Measurements from ENCODE around the gene ZNF205.
A peak's percentile ranks its signal among the peaks of the same experiment; 100 is the strongest.

Gene ZNF205

DNA sequence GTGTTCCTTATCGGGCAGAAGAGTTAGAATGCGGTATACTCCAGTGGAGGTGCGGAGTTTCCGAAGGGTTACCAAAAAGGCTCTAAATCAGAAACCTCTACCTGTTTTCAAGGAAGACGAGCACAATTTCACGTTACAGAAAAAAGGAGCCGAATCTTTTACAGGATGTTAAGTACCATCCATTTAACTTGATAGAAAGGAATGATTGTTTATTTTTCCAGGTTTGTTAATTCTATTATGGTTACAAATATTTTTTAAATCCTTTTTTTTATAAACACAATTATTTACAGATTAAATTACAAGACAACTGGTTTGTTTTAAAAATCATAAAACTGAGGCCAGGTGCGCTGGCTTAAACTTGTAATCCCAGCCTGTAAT lies 40.6 kb downstream of the ZNF205 start:
- Histone ChIP-seq H3K27me3 (ENCODE audit: insufficient read depth, low read length) (peaks cover 22% of the 10 kb centered on the region), H3K4me3 (ENCODE audit: low read length) (peak overlapping the region; percentile 73; the same call in 1 of the 2 replicates), H3K9ac (ENCODE audit: low read depth, low read length) (no peak overlapping the region), H3K36me3 (ENCODE audit: insufficient read depth, low read length) (no peaks in the 10 kb centered on the region), H3K4me1 (ENCODE audit: insufficient read depth, low read length) (no peaks in the 10 kb centered on the region), H3K27ac (ENCODE audit: low read depth, low read length) (no peak overlapping the region), H3K9me3 (ENCODE audit: insufficient read depth, low read depth, low read length) (no peaks in the 10 kb centered on the region)
- WGBS = 12% methylated on average over 7 of the region's 8 CpGs

- WGBS = 89% methylated on average over 2 of the region's 2 CpGs
- no peaks in the 10 kb centered on the region for H3K36me3 ChIP-seq (ENCODE audit: insufficient read depth, low read length)
Observed at GRCh38 chr16:3155181-3155580, 42.8 kb downstream of the ZNF205 start.

DNA sequence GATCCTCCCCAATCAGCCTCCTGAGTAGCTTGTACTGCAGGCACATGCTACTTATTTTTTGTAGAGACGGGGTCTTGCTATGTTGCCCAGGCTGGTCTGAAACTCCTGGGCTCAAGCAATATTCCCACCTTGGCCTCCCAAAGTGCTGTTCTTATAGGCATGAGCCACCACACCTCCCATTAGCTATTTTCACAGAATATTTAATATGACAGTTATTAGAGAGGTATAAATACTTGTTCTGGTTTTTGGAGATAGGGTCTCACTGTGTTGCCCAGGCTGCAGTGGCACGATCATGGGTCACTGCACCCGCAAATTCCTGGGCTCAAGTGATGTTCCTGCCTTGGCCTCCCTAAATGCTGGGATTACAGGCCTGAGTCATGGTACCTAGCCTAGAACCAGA lies 43.6 kb downstream of the ZNF205 start:
- H3K36me3 ChIP-seq (ENCODE audit: insufficient read depth, low read length) = no peaks in the 10 kb centered on the region
- no peaks in the 10 kb centered on the region for H3K9me3 ChIP-seq (ENCODE audit: insufficient read depth, low read depth, low read length)
- no peak overlapping the region for H3K4me3 ChIP-seq (ENCODE audit: low read length)
- H3K27ac ChIP-seq (ENCODE audit: low read depth, low read length) = no peak overlapping the region
- peaks cover 10% of the 10 kb centered on the region for H3K27me3 ChIP-seq (ENCODE audit: insufficient read depth, low read length)
- no peaks in the 10 kb centered on the region for H3K4me1 ChIP-seq (ENCODE audit: insufficient read depth, low read length)
- 95% methylated on average over 3 of the region's 3 CpGs for WGBS
- no peak overlapping the region for H3K9ac ChIP-seq (ENCODE audit: low read depth, low read length)

More at GRCh38 chr16:3155181-3155580, 42.8 kb downstream of the ZNF205 start:
- no peaks in the 10 kb centered on the region for H3K4me1 ChIP-seq (ENCODE audit: insufficient read depth, low read length)
- H3K27ac ChIP-seq (ENCODE audit: low read depth, low read length) = no peak overlapping the region
- peaks cover 10% of the 10 kb centered on the region for H3K27me3 ChIP-seq (ENCODE audit: insufficient read depth, low read length)
- H3K9ac ChIP-seq (ENCODE audit: low read depth, low read length) = no peak overlapping the region
- no peak overlapping the region for H3K4me3 ChIP-seq (ENCODE audit: low read length)
- H3K9me3 ChIP-seq (ENCODE audit: insufficient read depth, low read depth, low read length) = no peaks in the 10 kb centered on the region

- no peak overlapping the region for H3K9ac ChIP-seq (ENCODE audit: low read depth, low read length)
- H3K4me3 ChIP-seq (ENCODE audit: low read length) = peak overlapping the region; percentile 87
- H3K27me3 ChIP-seq (ENCODE audit: insufficient read depth, low read length) = peaks cover 10% of the 10 kb centered on the region
- no peaks in the 10 kb centered on the region for H3K4me1 ChIP-seq (ENCODE audit: insufficient read depth, low read length)
- WGBS = 1% methylated on average over 58 of the region's 59 CpGs
- no peaks in the 10 kb centered on the region for H3K36me3 ChIP-seq (ENCODE audit: insufficient read depth, low read length)
- H3K9me3 ChIP-seq (ENCODE audit: insufficient read depth, low read depth, low read length) = no peaks in the 10 kb centered on the region
- no peak overlapping the region for H3K27ac ChIP-seq (ENCODE audit: low read depth, low read length)
Observed at GRCh38 chr16:3157229-3158025, 45.0 kb downstream of the ZNF205 start.

DNA sequence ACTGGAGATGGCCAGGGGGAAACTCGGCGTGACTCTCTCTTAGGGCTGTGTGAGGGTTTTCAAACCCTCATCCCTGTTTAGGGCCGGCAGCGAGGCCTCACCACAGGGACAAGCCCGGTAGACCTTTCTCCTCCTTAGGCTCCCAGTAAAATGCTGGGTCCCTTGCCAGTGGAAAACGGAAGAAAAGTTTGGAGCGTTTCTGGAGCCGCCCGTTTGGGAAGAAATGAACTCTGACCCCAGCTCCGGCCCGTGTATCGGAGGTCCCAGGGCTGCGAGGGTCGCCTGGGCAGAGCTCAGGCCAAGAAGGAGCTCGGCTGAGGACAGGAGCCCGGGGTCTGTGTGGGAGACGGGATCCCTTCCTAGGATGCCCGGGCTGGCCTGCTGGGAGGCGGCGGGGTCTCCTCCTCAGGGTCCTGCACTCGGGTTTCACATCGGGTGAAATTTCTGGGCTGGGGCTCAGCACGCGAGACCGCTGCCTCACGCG lies 45.7 kb downstream of the ZNF205 start:
- H3K4me3 ChIP-seq (ENCODE audit: low read length) = peak overlapping the region; percentile 87
- H3K9me3 ChIP-seq (ENCODE audit: insufficient read depth, low read depth, low read length) = no peaks in the 10 kb centered on the region
- H3K36me3 ChIP-seq (ENCODE audit: insufficient read depth, low read length) = no peaks in the 10 kb centered on the region
- peaks cover 10% of the 10 kb centered on the region for H3K27me3 ChIP-seq (ENCODE audit: insufficient read depth, low read length)
- WGBS = under 1% methylated on average over 27 of the region's 27 CpGs
- no peaks in the 10 kb centered on the region for H3K4me1 ChIP-seq (ENCODE audit: insufficient read depth, low read length)
- no peak overlapping the region for H3K27ac ChIP-seq (ENCODE audit: low read depth, low read length)
- peak overlapping the region; percentile 29; the same call in 1 of the 2 replicates for H3K9ac ChIP-seq (ENCODE audit: low read depth, low read length)

GRCh38 chr16:3158510-3159314 lies 46.3 kb downstream of the ZNF205 start:
- H3K4me1 ChIP-seq (ENCODE audit: insufficient read depth, low read length) = no peaks in the 10 kb centered on the region
- peak overlapping the region; percentile 87 for H3K4me3 ChIP-seq (ENCODE audit: low read length)
- H3K9me3 ChIP-seq (ENCODE audit: insufficient read depth, low read depth, low read length) = no peaks in the 10 kb centered on the region
- no peaks in the 10 kb centered on the region for H3K36me3 ChIP-seq (ENCODE audit: insufficient read depth, low read length)
- peaks cover 10% of the 10 kb centered on the region for H3K27me3 ChIP-seq (ENCODE audit: insufficient read depth, low read length)
- WGBS = under 1% methylated on average over 70 of the region's 70 CpGs
- peak overlapping the region; percentile 81 for H3K27ac ChIP-seq (ENCODE audit: low read depth, low read length)
- H3K9ac ChIP-seq (ENCODE audit: low read depth, low read length) = peak overlapping the region; percentile 77

DNA sequence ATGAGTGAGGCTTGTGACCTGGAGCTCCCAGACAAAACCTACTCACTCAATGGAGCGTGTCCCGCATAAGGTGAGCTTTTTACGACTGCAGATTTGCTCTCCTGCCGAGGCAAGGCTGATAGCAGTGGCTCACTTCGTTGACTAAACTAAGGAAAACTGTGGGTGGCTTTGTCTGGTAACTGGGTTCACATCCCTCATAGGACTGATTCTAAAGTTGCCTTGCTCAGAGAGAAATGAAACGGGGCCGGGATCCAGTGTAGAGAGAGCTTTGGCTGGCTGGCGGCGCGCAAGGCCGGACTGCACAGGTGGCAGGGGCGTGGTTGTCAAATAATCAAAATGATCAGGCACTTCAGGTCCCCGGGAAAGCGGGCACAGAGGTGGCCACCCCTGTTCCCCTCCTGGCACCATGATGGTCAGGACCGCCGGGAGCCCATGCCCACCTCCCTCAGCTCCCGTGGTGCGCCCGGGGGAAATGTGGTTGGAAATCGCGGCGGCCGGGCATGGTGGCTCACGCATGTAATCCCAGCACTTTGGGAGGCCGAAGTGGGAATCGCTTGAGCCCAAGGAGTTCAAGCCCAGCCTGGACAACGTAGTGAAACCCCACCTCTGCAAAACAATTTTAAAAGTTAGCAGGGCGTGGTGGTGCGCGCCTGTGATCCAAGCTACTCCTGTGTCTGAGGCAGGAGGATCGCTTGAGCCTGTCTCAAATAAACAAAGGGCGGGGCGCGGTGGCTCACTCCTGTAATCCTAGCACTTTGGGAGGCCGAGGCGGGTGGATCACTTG lies 49.0 kb downstream of the ZNF205 start:
- H3K4me1 ChIP-seq (ENCODE audit: insufficient read depth, low read length) = no peaks in the 10 kb centered on the region
- H3K27ac ChIP-seq (ENCODE audit: low read depth, low read length) = no peak overlapping the region
- no peak overlapping the region for H3K4me3 ChIP-seq (ENCODE audit: low read length)
- WGBS = 94% methylated on average over 36 of the region's 36 CpGs
- H3K27me3 ChIP-seq (ENCODE audit: insufficient read depth, low read length) = peaks cover 10% of the 10 kb centered on the region
- no peaks in the 10 kb centered on the region for H3K9me3 ChIP-seq (ENCODE audit: insufficient read depth, low read depth, low read length)
- H3K9ac ChIP-seq (ENCODE audit: low read depth, low read length) = no peak overlapping the region
- H3K36me3 ChIP-seq (ENCODE audit: insufficient read depth, low read length) = no peaks in the 10 kb centered on the region

- Histone ChIP-seq H3K9ac (ENCODE audit: low read depth, low read length) (no peak overlapping the region), H3K4me3 (ENCODE audit: low read length) (no peak overlapping the region), H3K9me3 (ENCODE audit: insufficient read depth, low read depth, low read length) (no peaks in the 10 kb centered on the region), H3K36me3 (ENCODE audit: insufficient read depth, low read length) (no peaks in the 10 kb centered on the region), H3K27ac (ENCODE audit: low read depth, low read length) (no peak overlapping the region), H3K4me1 (ENCODE audit: insufficient read depth, low read length) (no peaks in the 10 kb centered on the region), H3K27me3 (ENCODE audit: insufficient read depth, low read length) (peaks cover 21% of the 10 kb centered on the region)
- WGBS = 91% methylated on average over 37 of the region's 37 CpGs
Observed at GRCh38 chr16:3164121-3164991, 52.0 kb downstream of the ZNF205 start.

- Histone ChIP-seq H3K4me1 (ENCODE audit: insufficient read depth, low read length) (no peaks in the 10 kb centered on the region), H3K9me3 (ENCODE audit: insufficient read depth, low read depth, low read length) (no peaks in the 10 kb centered on the region), H3K36me3 (ENCODE audit: insufficient read depth, low read length) (no peaks in the 10 kb centered on the region), H3K4me3 (ENCODE audit: low read length) (no peak overlapping the region), H3K9ac (ENCODE audit: low read depth, low read length) (no peak overlapping the region), H3K27me3 (ENCODE audit: insufficient read depth, low read length) (peaks cover 30% of the 10 kb centered on the region), H3K27ac (ENCODE audit: low read depth, low read length) (no peak overlapping the region)
- WGBS = 93% methylated on average over 11 of the region's 12 CpGs
Observed at GRCh38 chr16:3165111-3165822, 52.9 kb downstream of the ZNF205 start.

DNA sequence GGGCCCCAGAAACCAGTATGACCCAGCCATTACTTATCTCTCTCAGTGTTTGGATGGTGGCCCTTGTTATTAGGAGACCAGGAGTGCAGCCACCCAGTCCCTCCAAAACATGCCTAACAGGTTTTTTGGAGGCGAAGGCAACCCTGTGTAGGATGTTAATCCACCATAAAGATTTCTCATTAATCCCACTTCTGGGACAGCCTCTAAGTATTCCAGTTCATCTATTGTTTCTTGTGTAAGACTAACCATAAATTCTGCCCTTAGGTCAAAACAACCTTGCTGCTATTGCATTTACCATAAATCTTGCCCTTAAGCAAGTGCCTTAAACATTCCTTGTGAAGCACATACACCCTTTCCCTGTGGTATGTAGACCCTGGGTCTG lies 54.1 kb downstream of the ZNF205 start:
- Histone ChIP-seq H3K9me3 (ENCODE audit: insufficient read depth, low read depth, low read length) (no peaks in the 10 kb centered on the region), H3K27ac (ENCODE audit: low read depth, low read length) (no peak overlapping the region), H3K4me3 (ENCODE audit: low read length) (no peak overlapping the region), H3K9ac (ENCODE audit: low read depth, low read length) (no peak overlapping the region), H3K36me3 (ENCODE audit: insufficient read depth, low read length) (no peaks in the 10 kb centered on the region), H3K27me3 (ENCODE audit: insufficient read depth, low read length) (peaks cover 42% of the 10 kb centered on the region), H3K4me1 (ENCODE audit: insufficient read depth, low read length) (no peaks in the 10 kb centered on the region)
- WGBS = 58% methylated on average over 1 of the region's 1 CpG

All from HUES64 (cell line).